GM10266 (cell line): ENCODE results near the gene FAM229B.

Experiments used
- DNase-seq: peaks from one replicate; pipeline ENCODE4 v3.0.0; 2012; ENCODE audit errors: extremely low spot score
- CTCF ChIP-seq: IDR thresholded peaks from 2 replicates; pipeline ENCODE4 v1.5.1; 2012; ENCODE audit warnings: mild to moderate bottlenecking, low read depth; ENCODE audit not compliant: control insufficient read depth, insufficient read depth; ENCODE audit errors: missing control alignments

Gene FAM229B

GRCh38 chr6:112144145-112144926 lies 56.9 kb downstream of the FAM229B start:
- no peak for TF ChIP-seq CTCF
- no peak for DNase-seq

GRCh38 chr6:112145080-112145573 lies 57.7 kb downstream of the FAM229B start:
- no peak for DNase-seq
- no peak for TF ChIP-seq CTCF

GRCh38 chr6:112148103-112148502 lies 60.7 kb downstream of the FAM229B start:
- TF ChIP-seq CTCF = no peak
- DNase-seq = no peak

GRCh38 chr6:112149236-112149635 lies 61.8 kb downstream of the FAM229B start:
- no peak for DNase-seq
- TF ChIP-seq CTCF = no peak

- TF ChIP-seq CTCF = no peak
- DNase-seq = no peak
These were observed 62.4 kb downstream of the FAM229B start for GRCh38 chr6:112149719-112150263.

- TF ChIP-seq CTCF = no peak
- no peak for DNase-seq
These were observed 63.0 kb downstream of the FAM229B start for GRCh38 chr6:112150363-112150762.
